PC-9 (cell line): ENCODE measurements around the gene CTNNA3.

ENCODE experiments used
- EZH2 ChIP-seq: fragments of 200-600 bp; sonication (generic); IDR thresholded peaks from 2 replicates; pipeline ENCODE4 v1.8.0; 2017; ENCODE audit warnings: antibody characterized with exemption, low read depth
- TF ChIP-seq, protein P1 (sequence below): fragments of 200-600 bp; sonication (generic); conservative IDR thresholded peaks from 2 replicates; pipeline ENCODE4 v1.6.1; 2017; ENCODE audit warnings: mixed run types, antibody characterized with exemption, mild to moderate bottlenecking, moderate library complexity

- TF ChIP-seq EZH2, result no peak
- TF ChIP-seq, protein P1, sequence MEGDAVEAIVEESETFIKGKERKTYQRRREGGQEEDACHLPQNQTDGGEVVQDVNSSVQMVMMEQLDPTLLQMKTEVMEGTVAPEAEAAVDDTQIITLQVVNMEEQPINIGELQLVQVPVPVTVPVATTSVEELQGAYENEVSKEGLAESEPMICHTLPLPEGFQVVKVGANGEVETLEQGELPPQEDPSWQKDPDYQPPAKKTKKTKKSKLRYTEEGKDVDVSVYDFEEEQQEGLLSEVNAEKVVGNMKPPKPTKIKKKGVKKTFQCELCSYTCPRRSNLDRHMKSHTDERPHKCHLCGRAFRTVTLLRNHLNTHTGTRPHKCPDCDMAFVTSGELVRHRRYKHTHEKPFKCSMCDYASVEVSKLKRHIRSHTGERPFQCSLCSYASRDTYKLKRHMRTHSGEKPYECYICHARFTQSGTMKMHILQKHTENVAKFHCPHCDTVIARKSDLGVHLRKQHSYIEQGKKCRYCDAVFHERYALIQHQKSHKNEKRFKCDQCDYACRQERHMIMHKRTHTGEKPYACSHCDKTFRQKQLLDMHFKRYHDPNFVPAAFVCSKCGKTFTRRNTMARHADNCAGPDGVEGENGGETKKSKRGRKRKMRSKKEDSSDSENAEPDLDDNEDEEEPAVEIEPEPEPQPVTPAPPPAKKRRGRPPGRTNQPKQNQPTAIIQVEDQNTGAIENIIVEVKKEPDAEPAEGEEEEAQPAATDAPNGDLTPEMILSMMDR, result no peak
These were observed 1157.1 kb downstream of the CTNNA3 start for GRCh38 chr10:66538908-66539307.
